ENCODE results near the gene AP5S1. TPM values are rescaled to one million over a fixed set of nuclear protein-coding genes. Genes with fewer than 3 reads are reported as not detected.
"Not testable (repeated sequence)": the region's sequence is repeated elsewhere in the genome, so short reads cannot be mapped to it uniquely, and the experiment has no call there.

The AP5S1 gene
- total RNA-seq, 1 donor from 2014 or later: 23.8 TPM

DNA sequence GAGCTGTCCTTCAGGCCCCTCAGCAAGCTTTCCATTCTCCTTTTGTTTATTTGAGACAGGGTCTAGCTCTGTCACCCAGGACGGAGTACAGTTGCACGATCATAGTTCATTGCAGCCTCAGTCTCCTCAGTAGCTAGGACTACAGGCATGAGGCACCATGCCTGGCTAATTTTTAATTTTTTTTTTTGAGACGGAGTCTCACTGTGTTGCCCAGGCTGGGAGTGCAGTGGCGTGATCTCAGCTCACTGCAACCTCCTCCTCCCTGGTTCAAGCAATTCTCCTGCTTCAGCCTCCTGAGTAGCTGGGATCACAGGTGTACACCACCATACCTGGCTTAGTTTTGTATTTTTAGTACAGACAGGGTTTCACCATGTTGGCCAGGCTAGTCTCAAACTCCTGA lies 31.1 kb upstream of the AP5S1 start:
- not testable (repeated sequence) for DNase-seq (ENCODE audit: low read depth)

DNA sequence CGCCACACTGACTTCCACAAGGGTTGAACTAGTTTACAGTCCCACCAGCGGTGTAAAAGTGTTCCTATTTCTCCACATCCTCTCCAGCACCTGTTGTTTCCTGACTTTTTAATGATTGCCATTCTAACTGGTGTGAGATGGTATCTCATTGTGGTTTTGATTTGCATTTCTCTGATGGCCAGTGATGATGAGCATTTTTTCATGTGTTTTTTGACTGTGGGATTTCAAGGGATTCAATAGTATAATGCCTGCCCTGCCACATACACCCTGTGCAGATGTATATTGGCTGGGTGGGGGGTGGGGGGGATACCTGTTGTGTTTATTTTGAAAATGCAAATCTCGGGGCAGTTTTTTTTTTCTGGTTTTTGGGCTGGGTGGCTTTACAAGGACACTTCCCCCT lies 26.2 kb upstream of the AP5S1 start:
- DNase-seq (ENCODE audit: low read depth): not testable (repeated sequence)

GRCh38 chr20:3794701-3795420 lies 25.5 kb upstream of the AP5S1 start:
- DNase-seq (ENCODE audit: low read depth): no peak

- peak; percentile 98 for DNase-seq (ENCODE audit: low read depth)
Observed at GRCh38 chr20:3795511-3796468, 24.6 kb upstream of the AP5S1 start, which contains the start of gene CDC25B. Gene CDC25B, plus strand, starts transcription at chr20:3796310. Its CDS starts 222 bp downstream, at chr20:3796532.

DNA sequence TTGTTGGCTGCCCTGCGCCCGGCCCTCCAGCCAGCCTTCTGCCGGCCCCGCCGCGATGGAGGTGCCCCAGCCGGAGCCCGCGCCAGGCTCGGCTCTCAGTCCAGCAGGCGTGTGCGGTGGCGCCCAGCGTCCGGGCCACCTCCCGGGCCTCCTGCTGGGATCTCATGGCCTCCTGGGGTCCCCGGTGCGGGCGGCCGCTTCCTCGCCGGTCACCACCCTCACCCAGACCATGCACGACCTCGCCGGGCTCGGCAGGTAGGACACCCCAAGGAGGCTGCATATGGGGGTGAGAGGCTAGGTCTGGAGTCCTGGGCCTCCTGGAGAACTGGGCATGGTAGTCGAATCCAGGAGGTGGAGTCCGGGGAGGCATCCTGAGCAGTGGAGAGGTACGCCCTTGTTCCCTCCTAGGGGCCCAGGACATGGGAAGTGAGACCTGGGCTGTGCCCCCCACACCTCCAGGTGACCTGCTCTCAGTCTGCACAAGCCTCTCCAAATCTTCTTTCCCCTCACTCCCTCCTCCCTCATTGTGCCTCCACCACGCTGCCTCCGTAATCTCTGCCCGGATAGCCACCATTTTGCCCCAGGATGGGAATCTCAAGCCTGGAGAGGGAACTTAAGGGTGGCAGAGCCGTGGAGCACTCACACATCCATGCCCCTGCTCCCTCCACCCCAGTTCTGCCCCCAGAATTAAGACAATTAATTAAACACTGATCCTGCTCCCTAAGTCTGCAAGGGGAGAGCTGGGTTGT lies 23.7 kb upstream of the AP5S1 start:
- no peak for DNase-seq (ENCODE audit: low read depth)

DNA sequence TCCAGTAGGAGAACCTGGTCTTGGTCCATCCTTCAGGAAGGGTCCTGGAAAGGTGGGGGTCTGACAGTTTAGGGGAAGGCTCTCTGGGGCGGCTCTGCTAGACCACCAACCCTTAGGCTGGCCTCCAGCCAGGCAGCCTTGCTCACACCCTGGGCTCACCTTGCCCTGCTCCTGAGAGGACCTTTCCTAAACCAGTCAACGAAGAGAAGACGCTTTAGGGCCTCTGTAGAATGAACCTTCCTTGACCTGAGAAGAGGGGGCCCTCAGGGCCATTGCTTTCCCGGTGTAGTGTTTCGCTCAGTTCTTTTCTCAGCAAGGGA lies 23.2 kb upstream of the AP5S1 start:
- no peak for DNase-seq (ENCODE audit: low read depth)

- peak; percentile 59 for DNase-seq (ENCODE audit: low read depth)
Observed at GRCh38 chr20:3797592-3798372, 22.6 kb upstream of the AP5S1 start.

DNA sequence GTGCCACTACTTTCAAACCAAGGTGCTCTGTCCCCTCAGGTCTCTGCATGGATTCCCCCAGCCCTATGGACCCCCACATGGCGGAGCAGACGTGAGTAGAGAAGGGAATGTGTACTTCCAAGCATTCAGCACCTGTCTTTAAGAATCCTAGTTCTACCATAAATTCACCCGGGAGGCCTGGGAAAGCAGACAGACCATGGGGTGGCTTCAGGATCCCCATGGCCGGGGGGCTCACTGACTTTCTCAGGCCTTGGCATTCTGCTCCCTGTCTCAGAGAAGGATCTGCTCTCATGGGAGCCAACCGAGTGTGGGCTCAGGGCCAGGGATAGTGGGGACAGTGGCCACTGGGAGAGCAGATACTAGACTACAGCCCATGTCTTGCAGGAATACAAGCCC lies 22.0 kb upstream of the AP5S1 start:
- peak; percentile 73 for DNase-seq (ENCODE audit: low read depth)

- peak; percentile 97 for DNase-seq (ENCODE audit: low read depth)
Observed at GRCh38 chr20:3798908-3799248, 21.5 kb upstream of the AP5S1 start.

- DNase-seq (ENCODE audit: low read depth): no peak
Observed at GRCh38 chr20:3800256-3800877, 20.0 kb upstream of the AP5S1 start.

GRCh38 chr20:3800878-3801260 lies 19.5 kb upstream of the AP5S1 start:
- DNase-seq (ENCODE audit: low read depth): no peak

DNA sequence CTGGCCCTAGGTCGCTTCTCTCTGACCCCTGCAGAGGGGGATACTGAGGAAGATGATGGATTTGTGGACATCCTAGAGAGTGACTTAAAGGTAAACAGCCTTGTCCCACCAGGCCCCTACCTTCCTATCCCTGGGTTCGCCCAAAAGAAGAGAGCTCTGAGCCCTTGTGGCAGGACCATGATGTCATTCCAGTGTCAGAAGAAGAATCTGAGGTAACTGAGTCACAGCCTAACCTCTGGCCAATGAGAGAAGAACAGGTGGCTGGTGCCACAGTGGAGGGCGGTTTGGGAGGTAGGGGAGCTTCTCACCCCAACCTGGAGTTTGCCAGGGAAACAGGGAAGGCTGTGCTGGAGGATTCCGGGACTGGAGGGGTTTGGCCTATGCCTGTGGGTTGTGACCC lies 19.0 kb upstream of the AP5S1 start:
- no peak for DNase-seq (ENCODE audit: low read depth)

DNA sequence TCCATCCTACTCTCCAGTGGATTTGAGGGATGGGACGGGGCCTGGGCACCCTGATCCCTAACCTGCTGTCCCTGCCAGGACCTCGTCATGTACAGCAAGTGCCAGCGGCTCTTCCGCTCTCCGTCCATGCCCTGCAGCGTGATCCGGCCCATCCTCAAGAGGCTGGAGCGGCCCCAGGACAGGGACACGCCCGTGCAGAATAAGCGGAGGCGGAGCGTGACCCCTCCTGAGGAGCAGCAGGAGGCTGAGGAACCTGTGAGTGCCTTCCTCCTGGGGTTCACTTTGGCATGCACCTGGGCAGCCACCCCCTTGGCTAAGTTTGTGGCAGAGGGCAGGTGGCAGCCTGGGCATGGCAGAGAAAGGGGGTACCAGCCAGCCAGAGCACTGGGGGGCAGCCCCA lies 18.5 kb upstream of the AP5S1 start:
- no peak for DNase-seq (ENCODE audit: low read depth)

GRCh38 chr20:3802524-3803239 lies 17.7 kb upstream of the AP5S1 start:
- DNase-seq (ENCODE audit: low read depth): no peak

DNA sequence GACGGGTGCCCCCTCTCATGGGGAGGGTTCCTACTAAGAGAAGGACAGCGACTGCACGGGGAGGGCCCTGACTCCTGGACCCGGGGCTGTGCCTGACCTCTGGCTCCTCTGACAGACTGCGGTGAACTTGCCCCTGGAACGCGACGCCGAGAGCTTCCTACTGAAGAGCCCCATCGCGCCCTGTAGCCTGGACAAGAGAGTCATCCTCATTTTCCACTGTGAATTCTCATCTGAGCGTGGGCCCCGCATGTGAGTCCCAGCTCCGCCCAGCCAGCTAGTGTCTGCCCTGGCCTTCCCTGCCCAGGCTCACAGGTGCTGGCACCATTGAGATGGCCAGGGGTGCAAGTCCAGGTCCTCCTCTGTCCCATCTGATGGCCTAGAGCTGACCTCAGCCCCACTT lies 17.1 kb upstream of the AP5S1 start:
- DNase-seq (ENCODE audit: low read depth): no peak

DNA sequence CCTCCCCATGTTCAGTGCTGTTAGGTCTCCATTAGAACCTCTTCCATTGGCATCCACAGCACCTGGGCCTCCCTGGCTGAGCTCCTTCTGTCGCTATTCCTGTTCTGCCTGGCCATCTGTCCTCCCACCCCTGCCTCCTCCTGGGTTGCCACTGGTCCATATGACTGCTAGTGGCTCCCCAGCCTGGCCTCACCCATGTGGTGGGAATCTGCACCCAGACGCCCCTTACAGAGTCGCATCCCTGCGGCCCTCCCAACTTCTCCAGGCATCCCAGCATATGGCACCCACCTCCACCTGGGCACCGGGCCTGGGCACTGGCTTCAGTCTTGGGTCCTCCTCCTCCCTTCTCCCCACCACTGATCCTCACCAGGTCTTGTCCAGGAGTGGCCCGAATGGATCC lies 16.5 kb upstream of the AP5S1 start:
- no peak for DNase-seq (ENCODE audit: low read depth)

DNA sequence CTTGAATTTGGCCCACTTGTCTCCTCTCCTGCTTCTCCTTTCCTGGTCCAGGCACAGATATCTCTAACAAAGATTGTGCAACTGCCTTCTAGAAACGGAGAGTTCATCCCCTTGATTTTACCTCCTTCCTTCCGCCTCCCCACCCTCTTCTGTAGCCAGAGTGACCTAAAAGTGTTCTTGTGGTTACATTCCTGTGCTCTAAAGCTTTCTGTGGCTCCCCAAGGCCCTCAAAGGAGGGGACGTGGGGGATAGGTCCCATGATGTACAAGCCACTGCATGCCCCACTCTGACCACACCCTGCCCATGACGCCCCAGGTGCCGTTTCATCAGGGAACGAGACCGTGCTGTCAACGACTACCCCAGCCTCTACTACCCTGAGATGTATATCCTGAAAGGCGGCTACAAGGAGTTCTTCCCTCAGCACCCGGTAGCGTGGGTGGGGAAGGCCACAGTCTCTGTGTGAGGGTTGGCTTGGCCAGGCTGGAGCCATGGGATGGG lies 16.0 kb upstream of the AP5S1 start:
- DNase-seq (ENCODE audit: low read depth): peak; percentile 58

DNA sequence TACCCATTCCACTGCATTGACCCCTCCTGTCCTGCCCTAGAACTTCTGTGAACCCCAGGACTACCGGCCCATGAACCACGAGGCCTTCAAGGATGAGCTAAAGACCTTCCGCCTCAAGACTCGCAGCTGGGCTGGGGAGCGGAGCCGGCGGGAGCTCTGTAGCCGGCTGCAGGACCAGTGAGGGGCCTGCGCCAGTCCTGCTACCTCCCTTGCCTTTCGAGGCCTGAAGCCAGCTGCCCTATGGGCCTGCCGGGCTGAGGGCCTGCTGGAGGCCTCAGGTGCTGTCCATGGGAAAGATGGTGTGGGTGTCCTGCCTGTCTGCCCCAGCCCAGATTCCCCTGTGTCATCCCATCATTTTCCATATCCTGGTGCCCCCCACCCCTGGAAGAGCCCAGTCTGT lies 15.6 kb upstream of the AP5S1 start:
- no peak for DNase-seq (ENCODE audit: low read depth)

- no peak for DNase-seq (ENCODE audit: low read depth)
Observed at GRCh38 chr20:3808544-3808943, 11.8 kb upstream of the AP5S1 start.
